T-helper 17 cell (primary cell): ENCODE results near the gene USP14. TPM values are rescaled to one million over a fixed set of nuclear protein-coding genes. Genes with fewer than 3 reads are reported as not detected.
"Not testable (repeated sequence)": the region's sequence is repeated elsewhere in the genome, so short reads cannot be mapped to it uniquely, and the experiment has no call there.

Source experiments
- ATAC-seq: fragments of 150-1000 bp; cut with Tn5 transposase; 2 replicates; pipeline ENCODE4 v1.10.0; 2021; ENCODE audit warnings: mild to moderate bottlenecking, moderate library complexity
- DNase-seq, 3 donors: peaks; one replicate each; pipeline versions ENCODE4 v3.0.0 to v3.0.0-alpha.2; 2020 to 2021
- H3K9me3 ChIP-seq: one replicate; pipeline ENCODE4 v1.7.0; 2013; ENCODE audit warnings: low read length, mild to moderate bottlenecking; ENCODE audit not compliant: control insufficient read depth, poor library complexity, severe bottlenecking
- H3K27ac Mint-ChIP-seq: one replicate; pipeline ENCODE4 v1.8.0; 2022; ENCODE audit warnings: mild to moderate bottlenecking, moderate library complexity, mixed read lengths
- H3K27me3 Mint-ChIP-seq: one replicate; pipeline ENCODE4 v1.8.0; 2022; ENCODE audit warnings: mixed read lengths
- H3K36me3 Mint-ChIP-seq: one replicate; pipeline ENCODE4 v1.8.0; 2022; ENCODE audit warnings: low read depth, mixed read lengths
- H3K4me1 Mint-ChIP-seq: one replicate; pipeline ENCODE4 v1.8.0; 2022; ENCODE audit warnings: mild to moderate bottlenecking, mixed read lengths
- H3K4me3 Mint-ChIP-seq: one replicate; pipeline ENCODE4 v1.8.0; 2022; ENCODE audit warnings: mild to moderate bottlenecking, moderate library complexity, mixed read lengths
- total RNA-seq, 4 donors: library from RNA in 2 of 4; stranded (reverse) in 2 of 4; gene quantifications; one replicate each; pipeline ENCODE4 v1.2.3 and lab custom pipeline; 2022 to 2026

USP14 gene
- total RNA-seq, 2 donors from 2014 or later: 43.3 to 44.7 TPM

- ATAC-seq (no peak), DNase-seq (no peak)
- peaks cover 2% of the 10 kb centered on the region for H3K4me1 Mint-ChIP-seq
- no peaks in the 10 kb centered on the region for H3K9me3 ChIP-seq
- H3K4me3 Mint-ChIP-seq: no peak overlapping the region
- no peaks in the 10 kb centered on the region for H3K36me3 Mint-ChIP-seq
- H3K27me3 Mint-ChIP-seq: peaks cover 14% of the 10 kb centered on the region
- H3K27ac Mint-ChIP-seq: no peak overlapping the region
Measured at GRCh38 chr18:140670-141266, 17.6 kb upstream of the USP14 start.

- not testable (repeated sequence) for H3K36me3 Mint-ChIP-seq, DNase-seq, H3K27ac Mint-ChIP-seq, H3K4me3 Mint-ChIP-seq, H3K9me3 ChIP-seq, ATAC-seq, H3K4me1 Mint-ChIP-seq
- peaks cover 14% of the 10 kb centered on the region for H3K27me3 Mint-ChIP-seq
Measured at GRCh38 chr18:142624-143296, 15.6 kb upstream of the USP14 start.

- no peak overlapping the region for H3K4me3 Mint-ChIP-seq
- no peaks in the 10 kb centered on the region for H3K9me3 ChIP-seq
- no peak overlapping the region for H3K27ac Mint-ChIP-seq
- peaks cover 13% of the 10 kb centered on the region for H3K27me3 Mint-ChIP-seq
- no peaks in the 10 kb centered on the region for H3K36me3 Mint-ChIP-seq
- H3K4me1 Mint-ChIP-seq: no peaks in the 10 kb centered on the region
- ATAC-seq (no peak), DNase-seq (no peak)
Measured at GRCh38 chr18:148841-149240, 9.5 kb upstream of the USP14 start.

DNA sequence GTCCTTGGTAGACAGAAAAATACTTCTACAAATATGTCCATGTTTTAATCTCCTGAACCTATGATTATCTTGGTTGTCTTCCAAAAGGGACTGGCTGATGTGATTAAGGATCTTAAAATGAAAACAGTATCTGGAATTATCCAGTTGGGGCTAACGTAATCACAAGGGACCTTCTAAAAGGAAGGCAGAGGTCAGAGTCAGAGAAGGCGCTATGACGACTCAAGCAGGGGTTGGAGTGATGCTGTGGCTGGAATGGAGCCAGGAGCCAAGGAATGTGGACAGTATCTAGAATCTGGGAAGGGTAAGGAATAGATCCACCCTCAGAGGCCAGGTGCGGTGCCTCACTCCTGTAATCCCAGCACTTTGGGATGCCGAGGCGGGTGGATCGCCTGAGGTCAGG, 4.2 kb upstream of the USP14 start:
- no peaks in the 10 kb centered on the region for H3K36me3 Mint-ChIP-seq
- H3K27me3 Mint-ChIP-seq: peaks cover 13% of the 10 kb centered on the region
- no peak for ATAC-seq
- H3K9me3 ChIP-seq: no peaks in the 10 kb centered on the region
- H3K4me1 Mint-ChIP-seq: peaks cover 2% of the 10 kb centered on the region
- H3K27ac Mint-ChIP-seq: peak overlapping the region; percentile 8
- H3K4me3 Mint-ChIP-seq: no peak overlapping the region
- no peak for DNase-seq

DNA sequence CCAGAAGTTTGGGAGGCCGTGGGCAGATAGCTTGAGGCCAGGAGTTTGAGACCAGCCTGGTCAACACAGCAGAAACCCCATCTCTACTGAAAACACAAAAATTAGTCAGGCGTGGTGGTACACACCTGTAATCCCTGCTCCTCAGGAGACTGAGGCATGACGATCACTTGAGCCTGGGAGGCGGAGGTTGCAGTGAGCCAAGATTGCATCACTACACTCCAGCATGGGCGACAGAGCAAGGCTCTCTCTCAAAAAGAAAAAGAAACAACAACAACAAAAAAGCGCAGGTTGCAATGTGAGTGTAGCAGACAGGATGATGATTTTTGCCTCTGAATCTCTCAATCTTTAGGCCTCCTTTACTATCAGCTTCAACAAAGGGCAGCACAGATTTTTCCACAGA, 2.7 kb upstream of the USP14 start:
- Mint-ChIP-seq H3K27me3 (peaks cover 5% of the 10 kb centered on the region), H3K27ac (no peak overlapping the region), H3K4me3 (no peak overlapping the region), H3K36me3 (no peaks in the 10 kb centered on the region), H3K4me1 (peaks cover 8% of the 10 kb centered on the region)
- no peaks in the 10 kb centered on the region for H3K9me3 ChIP-seq
- no peak for DNase-seq
- ATAC-seq: no peak

DNA sequence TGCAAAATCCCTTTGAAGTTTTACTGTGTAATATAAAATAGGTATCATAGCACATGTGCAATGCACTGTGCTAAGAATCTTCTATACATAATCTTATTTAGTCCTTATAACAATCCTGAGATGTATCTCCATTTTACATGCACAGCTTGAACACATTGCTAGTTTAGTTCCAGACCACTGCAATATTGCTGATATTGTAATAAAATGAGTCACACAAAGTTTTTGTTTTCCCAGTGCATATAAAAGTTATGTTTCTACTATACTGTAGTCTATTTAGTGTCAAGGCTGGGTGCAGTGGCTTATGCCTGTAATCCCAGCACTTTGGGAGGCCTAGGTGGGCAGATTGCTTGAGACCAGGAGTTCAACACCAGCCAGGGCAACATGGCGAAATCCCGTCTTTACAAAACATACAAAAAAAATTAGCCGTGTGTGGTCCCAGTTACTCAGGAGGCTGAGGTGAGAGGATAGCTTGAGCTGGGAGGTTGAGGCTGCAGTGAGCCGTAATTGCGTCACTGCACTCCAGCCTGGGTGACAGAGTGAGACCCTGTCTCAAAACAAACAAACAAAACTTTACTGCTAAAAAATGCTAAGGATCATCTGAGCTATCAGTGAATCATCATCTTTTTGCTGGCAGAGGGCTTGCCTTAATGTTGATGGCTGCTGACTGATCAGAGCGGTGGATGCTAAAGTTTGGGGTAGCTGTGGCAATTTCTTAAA, 1.7 kb upstream of the USP14 start:
- ATAC-seq (no peak), DNase-seq (no peak)
- Mint-ChIP-seq H3K4me1 (peaks cover 15% of the 10 kb centered on the region), H3K36me3 (no peaks in the 10 kb centered on the region), H3K27ac (no peak overlapping the region), H3K4me3 (no peak overlapping the region), H3K27me3 (peaks cover 5% of the 10 kb centered on the region)
- no peaks in the 10 kb centered on the region for H3K9me3 ChIP-seq

DNA sequence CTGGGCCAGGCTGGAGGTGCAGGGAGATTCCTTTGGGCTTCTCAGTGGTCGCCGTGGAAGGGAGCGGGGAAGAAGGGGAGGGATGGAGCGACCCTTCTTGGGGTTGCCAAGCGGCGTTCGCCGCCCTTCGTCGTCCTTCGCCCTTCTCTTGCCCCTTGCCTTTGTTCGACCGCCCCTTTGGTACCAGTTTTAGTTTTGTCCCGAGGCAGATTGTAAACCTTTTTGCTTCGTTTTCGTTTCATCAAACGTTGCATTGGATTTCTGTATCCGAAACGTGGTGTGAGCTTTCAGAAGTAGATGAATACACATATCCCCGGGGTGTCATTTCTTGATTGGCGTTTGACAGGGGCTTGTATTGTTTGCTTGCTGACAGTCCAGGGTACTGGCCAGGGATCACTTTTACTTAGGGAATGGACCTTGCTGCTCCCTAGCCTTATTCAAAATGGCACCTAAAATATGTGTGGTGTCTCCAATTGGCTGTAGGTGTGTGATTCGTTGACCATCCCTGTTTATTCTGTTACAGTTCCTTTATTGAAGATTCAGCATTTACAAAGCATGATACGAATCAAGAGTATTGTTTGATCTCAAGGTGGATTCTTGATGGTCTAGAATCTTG, 788 bp downstream of the USP14 start:
- ATAC-seq (no peak), DNase-seq (no peak)
- H3K9me3 ChIP-seq: no peaks in the 10 kb centered on the region
- Mint-ChIP-seq H3K27ac (peak overlapping the region; percentile 57), H3K36me3 (no peaks in the 10 kb centered on the region), H3K4me1 (peaks cover 21% of the 10 kb centered on the region), H3K4me3 (peak overlapping the region; percentile 92), H3K27me3 (no peaks in the 10 kb centered on the region)

DNA sequence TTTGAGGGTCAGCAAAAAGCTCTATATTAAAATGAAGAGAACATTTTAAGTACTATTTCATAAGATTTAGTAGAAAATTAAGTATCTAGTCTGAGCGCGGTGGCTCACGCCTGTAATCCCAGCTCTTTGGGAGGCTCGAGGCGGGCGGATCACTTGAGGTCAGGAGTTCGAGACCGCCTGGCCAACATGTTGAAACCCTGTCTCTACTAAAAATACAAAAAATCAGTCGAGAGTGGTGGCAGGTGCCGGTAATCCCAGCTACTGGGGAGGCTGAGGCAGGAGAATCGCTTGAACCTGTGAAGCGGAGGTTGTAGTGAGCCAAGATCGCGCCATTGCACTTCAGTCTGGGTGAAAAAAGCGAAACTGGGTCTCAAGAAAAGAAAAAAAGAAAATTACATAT, 1.6 kb downstream of the USP14 start:
- DNase-seq: no peak
- Mint-ChIP-seq H3K4me3 (peak overlapping the region; percentile 92), H3K4me1 (peaks cover 21% of the 10 kb centered on the region), H3K27ac (peak overlapping the region; percentile 57), H3K36me3 (no peaks in the 10 kb centered on the region), H3K27me3 (no peaks in the 10 kb centered on the region)
- no peak for ATAC-seq
- no peaks in the 10 kb centered on the region for H3K9me3 ChIP-seq

DNA sequence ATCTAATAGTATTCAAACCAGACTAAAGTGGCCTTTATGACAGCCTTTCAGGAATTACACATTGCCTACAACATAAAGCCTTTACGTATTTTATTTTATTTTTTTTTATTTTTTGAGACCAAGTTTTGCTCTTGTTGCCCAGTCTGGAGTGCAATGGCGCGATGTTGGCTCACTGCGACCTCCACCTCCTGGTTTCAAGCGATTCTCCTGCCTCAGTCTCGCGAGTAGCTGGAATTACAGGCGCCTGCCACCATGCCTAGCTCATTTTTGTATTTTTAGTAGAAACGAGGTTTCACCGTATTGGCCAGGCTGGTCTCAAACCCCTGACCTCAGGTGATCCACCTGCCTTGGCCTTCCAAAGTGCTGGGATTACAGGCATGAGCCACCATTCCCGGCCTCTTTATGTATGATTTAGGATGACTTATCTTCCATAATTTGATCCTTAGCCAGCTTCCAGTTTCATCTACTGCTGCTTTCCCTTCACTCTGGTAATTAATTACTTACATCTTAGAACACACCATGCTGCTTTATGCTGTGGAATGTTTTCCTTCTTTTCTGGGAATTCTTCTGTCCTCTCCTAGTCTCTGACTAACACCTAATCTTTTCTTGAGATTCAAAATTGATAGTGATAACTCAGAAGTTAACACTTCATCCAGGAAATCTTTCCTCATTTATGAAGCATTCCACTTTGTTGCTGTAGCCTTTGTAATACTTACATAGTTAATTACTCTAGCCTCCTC, 2.6 kb downstream of the USP14 start:
- H3K4me3 Mint-ChIP-seq: peak overlapping the region; percentile 21
- no peaks in the 10 kb centered on the region for H3K36me3 Mint-ChIP-seq
- ATAC-seq (no peak), DNase-seq (no peak)
- H3K27ac Mint-ChIP-seq: no peak overlapping the region
- peaks cover 21% of the 10 kb centered on the region for H3K4me1 Mint-ChIP-seq
- H3K27me3 Mint-ChIP-seq: no peaks in the 10 kb centered on the region
- no peaks in the 10 kb centered on the region for H3K9me3 ChIP-seq

- DNase-seq (no peak), ATAC-seq (no peak)
- H3K36me3 Mint-ChIP-seq: no peaks in the 10 kb centered on the region
- peaks cover 8% of the 10 kb centered on the region for H3K4me1 Mint-ChIP-seq
- no peaks in the 10 kb centered on the region for H3K9me3 ChIP-seq
- no peak overlapping the region for H3K27ac Mint-ChIP-seq
- no peaks in the 10 kb centered on the region for H3K27me3 Mint-ChIP-seq
- no peak overlapping the region for H3K4me3 Mint-ChIP-seq
Measured at GRCh38 chr18:172361-172760, 14.0 kb downstream of the USP14 start.

- no peaks in the 10 kb centered on the region for H3K9me3 ChIP-seq
- no peak for ATAC-seq
- H3K27ac Mint-ChIP-seq: no peak overlapping the region
- no peak for DNase-seq
- H3K4me1 Mint-ChIP-seq: peaks cover 20% of the 10 kb centered on the region
- H3K4me3 Mint-ChIP-seq: no peak overlapping the region
- no peaks in the 10 kb centered on the region for H3K27me3 Mint-ChIP-seq
- H3K36me3 Mint-ChIP-seq: peaks cover 3% of the 10 kb centered on the region
Measured at GRCh38 chr18:179499-179898, 21.1 kb downstream of the USP14 start.

GRCh38 chr18:181711-182110, 23.4 kb downstream of the USP14 start:
- DNase-seq: no peak
- Mint-ChIP-seq H3K27ac (peak overlapping the region; percentile 90), H3K36me3 (peaks cover 3% of the 10 kb centered on the region), H3K4me1 (peaks cover 18% of the 10 kb centered on the region), H3K4me3 (no peak overlapping the region), H3K27me3 (no peaks in the 10 kb centered on the region)
- ATAC-seq: no peak
- no peaks in the 10 kb centered on the region for H3K9me3 ChIP-seq

- Mint-ChIP-seq H3K36me3 (peaks cover 3% of the 10 kb centered on the region), H3K27me3 (no peaks in the 10 kb centered on the region), H3K4me1 (peaks cover 17% of the 10 kb centered on the region), H3K27ac (no peak overlapping the region), H3K4me3 (no peak overlapping the region)
- ATAC-seq: no peak
- no peaks in the 10 kb centered on the region for H3K9me3 ChIP-seq
- no peak for DNase-seq
Measured at GRCh38 chr18:183769-184168, 25.4 kb downstream of the USP14 start.
